Measurements from ENCODE around the gene BAIAP2.

Gene BAIAP2

DNA sequence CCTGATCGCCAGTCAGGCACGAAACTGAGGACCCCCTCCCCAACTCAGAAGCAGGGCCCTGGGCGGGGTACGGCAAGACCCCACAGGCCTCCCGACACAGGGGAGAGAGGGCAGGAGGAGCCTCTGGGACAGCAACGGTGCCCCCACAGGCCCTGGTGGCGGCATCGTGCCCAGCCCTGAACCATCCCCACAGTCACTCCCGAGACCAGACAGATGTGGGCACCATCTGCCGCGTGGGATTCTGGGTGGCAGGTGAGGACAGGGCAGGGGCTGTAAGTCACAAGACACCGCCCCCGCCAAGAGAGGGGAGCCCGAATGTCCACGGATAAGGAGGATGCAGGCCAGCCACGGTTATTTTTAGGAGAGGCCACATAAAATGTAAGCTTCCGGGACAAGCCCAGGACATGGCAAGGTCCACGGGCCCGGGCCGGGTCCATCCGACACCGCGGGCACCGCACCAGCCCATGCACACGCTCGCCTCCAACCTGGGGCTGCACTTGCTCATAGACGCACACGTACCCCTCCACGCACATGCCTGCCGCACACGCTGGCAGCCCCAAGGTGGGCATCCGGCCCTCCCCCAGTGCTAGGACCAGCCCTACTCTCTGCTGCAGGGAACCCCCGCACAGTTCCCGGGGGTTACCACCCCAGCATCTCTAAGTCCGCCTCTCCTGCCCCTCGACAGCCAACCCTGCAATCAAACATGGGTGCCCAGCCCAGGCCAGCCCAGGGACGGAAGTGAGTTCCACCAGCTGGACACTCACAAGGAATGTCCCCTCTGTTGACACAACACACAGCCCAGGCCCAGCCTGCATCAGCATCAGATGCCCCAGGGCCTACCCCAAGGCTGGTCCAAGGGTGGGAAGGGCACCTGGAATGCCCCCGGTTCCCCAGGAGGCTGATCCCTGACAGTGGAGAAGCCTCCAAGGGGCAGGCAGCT, 122.2 kb downstream of the BAIAP2 start:
- TF ChIP-seq POLR2AphosphoS5 (IDR thresholded peaks at IDR 0.05; ENCODE audit: low read depth, low read length) = no peak

DNA sequence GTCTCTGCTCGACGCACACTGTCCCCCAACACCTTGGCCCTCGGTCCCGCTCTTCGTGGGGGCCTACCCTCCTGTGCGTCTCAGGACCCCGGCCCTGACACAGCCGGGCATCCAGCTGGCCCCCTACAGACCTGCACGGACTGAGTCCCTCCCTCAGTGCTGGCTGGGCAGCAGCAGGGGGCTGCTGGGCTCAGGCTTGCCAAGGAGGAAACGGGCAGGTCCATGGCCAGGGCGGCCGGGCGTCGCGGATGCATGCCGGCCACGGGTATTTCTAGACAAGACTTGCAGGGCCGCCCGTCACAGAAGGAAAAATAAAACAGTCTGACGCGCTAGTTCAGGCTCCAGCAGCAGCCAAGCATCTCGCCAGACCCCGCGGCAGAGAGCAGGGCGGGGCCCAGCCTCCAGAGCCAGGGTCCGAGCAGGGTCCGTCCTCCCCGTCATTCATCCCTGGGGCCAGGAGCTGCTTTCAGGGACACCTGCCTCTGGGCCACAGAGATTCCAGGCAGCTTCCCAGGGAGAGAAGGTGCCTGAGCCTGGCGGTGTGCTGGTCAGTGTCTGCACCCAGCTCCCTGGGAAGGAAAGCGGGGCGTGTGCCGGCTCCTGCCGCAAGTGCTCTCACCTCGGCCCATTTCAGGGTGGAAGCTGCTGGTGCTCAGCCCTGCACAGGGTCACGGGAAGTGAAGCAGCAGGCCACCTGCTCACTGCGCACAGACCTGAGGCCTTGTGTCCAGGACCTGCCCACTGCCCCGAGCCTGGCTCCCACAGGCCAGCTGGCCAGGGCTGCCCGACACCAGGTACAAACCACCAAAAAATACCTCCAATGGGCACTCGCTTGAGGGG, 123.1 kb downstream of the BAIAP2 start:
- TF ChIP-seq, protein P1, sequence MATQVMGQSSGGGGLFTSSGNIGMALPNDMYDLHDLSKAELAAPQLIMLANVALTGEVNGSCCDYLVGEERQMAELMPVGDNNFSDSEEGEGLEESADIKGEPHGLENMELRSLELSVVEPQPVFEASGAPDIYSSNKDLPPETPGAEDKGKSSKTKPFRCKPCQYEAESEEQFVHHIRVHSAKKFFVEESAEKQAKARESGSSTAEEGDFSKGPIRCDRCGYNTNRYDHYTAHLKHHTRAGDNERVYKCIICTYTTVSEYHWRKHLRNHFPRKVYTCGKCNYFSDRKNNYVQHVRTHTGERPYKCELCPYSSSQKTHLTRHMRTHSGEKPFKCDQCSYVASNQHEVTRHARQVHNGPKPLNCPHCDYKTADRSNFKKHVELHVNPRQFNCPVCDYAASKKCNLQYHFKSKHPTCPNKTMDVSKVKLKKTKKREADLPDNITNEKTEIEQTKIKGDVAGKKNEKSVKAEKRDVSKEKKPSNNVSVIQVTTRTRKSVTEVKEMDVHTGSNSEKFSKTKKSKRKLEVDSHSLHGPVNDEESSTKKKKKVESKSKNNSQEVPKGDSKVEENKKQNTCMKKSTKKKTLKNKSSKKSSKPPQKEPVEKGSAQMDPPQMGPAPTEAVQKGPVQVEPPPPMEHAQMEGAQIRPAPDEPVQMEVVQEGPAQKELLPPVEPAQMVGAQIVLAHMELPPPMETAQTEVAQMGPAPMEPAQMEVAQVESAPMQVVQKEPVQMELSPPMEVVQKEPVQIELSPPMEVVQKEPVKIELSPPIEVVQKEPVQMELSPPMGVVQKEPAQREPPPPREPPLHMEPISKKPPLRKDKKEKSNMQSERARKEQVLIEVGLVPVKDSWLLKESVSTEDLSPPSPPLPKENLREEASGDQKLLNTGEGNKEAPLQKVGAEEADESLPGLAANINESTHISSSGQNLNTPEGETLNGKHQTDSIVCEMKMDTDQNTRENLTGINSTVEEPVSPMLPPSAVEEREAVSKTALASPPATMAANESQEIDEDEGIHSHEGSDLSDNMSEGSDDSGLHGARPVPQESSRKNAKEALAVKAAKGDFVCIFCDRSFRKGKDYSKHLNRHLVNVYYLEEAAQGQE (IDR thresholded peaks at IDR 0.05; ENCODE audit: insufficient read depth in 1 of 2, low read depth in 2 of 2, low read length in 2 of 2) = no peak
- TF ChIP-seq SIN3A (IDR thresholded peaks at IDR 0.05; ENCODE audit: borderline replicate concordance, insufficient read depth, low read length) (no peak), TAF1 (IDR thresholded peaks at IDR 0.05; ENCODE audit: borderline replicate concordance, insufficient read depth, low read length) (no peak), POLR2AphosphoS5 (IDR thresholded peaks at IDR 0.05; ENCODE audit: low read depth, low read length) (no peak), FOXP2 (optimal IDR thresholded peaks at IDR 0.05; ENCODE audit: borderline replicate concordance, extremely low read depth, extremely low read length, insufficient read depth) (no peak)

DNA sequence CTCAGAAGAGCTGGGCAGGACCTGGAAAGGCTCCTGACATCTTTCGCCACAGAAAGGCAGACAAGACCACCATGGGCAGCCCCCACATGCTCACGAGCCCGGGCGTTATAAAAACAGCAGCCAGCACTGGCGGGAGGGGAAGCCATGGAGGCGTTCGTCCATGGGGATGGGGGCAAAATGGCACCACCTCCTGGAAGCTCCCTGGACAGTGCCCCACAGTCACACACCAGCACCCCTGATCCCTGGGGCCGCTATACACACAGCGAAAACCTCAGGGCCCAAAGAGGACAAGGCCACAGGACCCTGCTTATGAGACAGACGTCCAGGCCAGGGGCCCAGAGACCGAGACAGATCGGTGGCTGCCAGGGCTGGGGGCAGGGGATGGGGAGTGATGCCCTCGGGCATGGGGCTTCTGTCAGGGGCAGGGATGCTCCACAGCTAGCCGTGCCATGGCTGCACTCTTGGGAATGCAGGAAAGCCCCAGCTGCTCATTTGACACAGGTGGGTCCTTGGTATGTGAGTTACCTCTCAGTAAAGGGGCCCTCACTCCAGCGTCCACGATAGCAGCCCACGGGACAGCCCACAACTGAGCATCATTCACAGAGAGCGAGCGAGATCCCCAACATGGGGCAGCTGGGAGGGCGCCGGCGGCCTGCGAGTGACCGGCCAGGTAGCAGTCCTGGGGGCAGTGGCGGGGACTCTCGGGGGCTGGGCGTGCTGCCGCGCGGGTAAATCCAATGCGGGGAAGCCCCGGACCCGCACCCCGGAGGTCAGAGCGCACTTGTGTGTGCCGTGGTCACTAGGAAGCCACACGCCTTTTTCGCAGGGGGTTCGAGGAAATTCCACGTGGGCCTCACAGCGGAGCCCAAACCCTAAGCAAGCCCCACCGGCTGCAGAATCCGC, 124.0 kb downstream of the BAIAP2 start:
- TF ChIP-seq SIN3A (IDR thresholded peaks at IDR 0.05; ENCODE audit: borderline replicate concordance, insufficient read depth, low read length) = no peak
- TF ChIP-seq POLR2AphosphoS5 (IDR thresholded peaks at IDR 0.05; ENCODE audit: low read depth, low read length) = no peak
- TF ChIP-seq, protein P1 (IDR thresholded peaks at IDR 0.05; ENCODE audit: insufficient read depth in 1 of 2, low read depth in 2 of 2, low read length in 2 of 2) = no peak

DNA sequence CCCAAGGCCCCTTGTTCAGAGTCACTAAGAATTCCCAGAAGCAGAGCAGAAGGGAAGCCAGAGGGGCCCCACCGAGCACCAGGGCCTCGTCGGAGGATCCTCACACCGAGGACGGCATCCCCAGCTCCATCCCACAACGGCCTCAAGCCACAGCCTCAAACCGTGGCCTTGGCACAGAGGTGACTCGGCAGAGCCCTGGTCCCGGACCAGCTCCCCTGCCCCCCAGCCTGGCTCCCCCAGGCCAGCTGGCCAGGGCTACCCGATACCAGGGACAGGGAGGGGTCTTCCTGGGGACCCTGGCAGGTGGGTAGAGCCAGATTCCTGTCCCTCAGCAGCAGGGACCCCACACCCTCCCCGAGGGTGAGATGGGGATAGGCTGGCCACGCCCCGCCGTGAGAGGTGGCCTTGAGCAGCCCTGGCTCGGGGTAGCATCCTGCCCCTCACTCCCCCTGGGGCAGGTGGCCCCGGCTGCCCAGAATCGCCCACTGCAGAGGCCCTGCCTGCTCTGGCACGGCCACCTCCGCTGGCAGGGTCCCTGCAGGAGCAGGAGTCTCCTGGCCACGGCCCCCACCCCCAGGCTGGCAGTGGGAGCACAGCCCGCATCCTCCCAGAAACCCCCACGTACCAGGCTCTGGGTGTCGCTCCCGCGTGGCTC, 124.8 kb downstream of the BAIAP2 start:
- TF ChIP-seq FOXP2 (optimal IDR thresholded peaks at IDR 0.05; ENCODE audit: borderline replicate concordance, extremely low read depth, extremely low read length, insufficient read depth) (no peak), POLR2AphosphoS5 (IDR thresholded peaks at IDR 0.05; ENCODE audit: low read depth, low read length) (no peak)

DNA sequence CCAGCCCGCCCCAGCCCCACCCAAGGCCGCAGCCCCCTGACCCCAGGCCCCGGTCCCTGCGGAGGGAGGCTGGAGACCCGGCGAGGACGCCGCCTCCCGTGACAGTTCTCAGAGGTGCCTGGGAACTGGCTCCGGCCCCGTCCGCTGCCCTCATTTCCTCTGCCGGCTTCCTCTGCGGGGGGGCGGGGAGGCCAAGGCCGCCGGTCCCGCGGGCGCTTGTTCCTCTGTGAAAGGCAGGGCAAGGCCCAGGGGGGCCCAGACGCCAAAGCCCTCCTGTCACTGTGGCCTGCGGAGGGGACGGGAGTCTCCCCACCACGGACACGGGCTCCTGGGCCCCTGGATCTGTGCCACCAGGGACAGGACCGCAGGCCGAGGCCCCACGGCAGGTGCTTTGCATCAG, 125.4 kb downstream of the BAIAP2 start:
- TF ChIP-seq, protein P1 (IDR thresholded peaks at IDR 0.05; ENCODE audit: insufficient read depth in 1 of 2, low read depth in 2 of 2, low read length in 2 of 2) = no peak
- no peak for TF ChIP-seq FOXP2 (optimal IDR thresholded peaks at IDR 0.05; ENCODE audit: borderline replicate concordance, extremely low read depth, extremely low read length, insufficient read depth)
- no peak for TF ChIP-seq TAF1 (IDR thresholded peaks at IDR 0.05; ENCODE audit: borderline replicate concordance, insufficient read depth, low read length)
- no peak for TF ChIP-seq SIN3A (IDR thresholded peaks at IDR 0.05; ENCODE audit: borderline replicate concordance, insufficient read depth, low read length)
- no peak for TF ChIP-seq POLR2AphosphoS5 (IDR thresholded peaks at IDR 0.05; ENCODE audit: low read depth, low read length)

All from PFSK-1 (cell line).